ENCODE results near the gene MPG. TPM values are rescaled to one million over a fixed set of nuclear protein-coding genes. Genes with fewer than 3 reads are reported as not detected.

The MPG gene
- total and polyA plus RNA-seq, 10 of the 15 experiments (the other 5 are each of a cell fraction or from before 2014, with no cell fraction given): 0.32 to 193 (median 55.7) TPM

DNA sequence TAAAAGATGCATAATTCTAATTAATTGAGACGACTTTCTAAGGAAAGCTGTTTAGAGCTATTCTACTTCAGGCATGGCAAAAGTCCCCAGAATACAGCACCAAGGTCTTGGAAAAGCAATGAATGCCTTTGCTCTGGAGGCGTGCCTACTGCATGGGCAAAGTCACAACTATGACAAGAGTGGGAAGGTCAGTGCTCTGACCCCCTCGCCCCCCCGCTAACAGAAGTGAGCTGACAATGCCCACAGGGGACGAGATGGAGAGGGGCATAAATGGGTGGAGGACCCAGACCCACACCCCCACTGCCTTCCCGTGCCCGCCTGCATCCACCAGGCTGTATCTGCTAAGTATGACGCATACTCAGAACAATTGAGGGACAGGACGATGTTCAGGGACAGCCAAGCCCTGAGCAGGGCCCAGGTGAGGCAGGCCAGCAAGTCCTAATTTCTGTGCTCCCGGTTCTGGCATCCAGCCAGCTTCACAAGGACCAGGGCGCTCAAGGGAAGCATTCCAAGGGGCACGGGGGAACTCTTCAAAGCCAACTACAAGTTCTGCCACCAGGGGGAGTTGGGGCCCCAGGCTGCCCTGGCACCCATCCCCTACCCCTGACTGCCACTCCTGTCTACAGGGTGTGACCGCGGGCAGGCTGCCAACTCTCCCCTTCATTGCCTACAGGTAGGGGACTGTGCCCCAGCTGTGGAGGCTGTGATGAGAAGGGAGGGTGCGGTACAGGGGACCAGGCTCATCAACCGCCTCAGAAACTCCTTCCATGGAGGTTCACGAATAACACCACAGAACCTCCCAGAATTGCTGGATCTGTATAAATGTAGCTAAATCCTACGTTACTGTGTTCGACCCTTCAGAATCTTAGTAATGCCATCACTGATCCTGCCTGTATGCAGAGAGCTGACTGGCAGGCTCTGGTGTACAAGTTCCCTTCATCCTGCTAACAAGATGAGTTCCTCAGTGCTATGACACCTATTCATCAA lies 39.6 kb downstream of the MPG start (continued):
- TF ChIP-seq, protein P1, sequence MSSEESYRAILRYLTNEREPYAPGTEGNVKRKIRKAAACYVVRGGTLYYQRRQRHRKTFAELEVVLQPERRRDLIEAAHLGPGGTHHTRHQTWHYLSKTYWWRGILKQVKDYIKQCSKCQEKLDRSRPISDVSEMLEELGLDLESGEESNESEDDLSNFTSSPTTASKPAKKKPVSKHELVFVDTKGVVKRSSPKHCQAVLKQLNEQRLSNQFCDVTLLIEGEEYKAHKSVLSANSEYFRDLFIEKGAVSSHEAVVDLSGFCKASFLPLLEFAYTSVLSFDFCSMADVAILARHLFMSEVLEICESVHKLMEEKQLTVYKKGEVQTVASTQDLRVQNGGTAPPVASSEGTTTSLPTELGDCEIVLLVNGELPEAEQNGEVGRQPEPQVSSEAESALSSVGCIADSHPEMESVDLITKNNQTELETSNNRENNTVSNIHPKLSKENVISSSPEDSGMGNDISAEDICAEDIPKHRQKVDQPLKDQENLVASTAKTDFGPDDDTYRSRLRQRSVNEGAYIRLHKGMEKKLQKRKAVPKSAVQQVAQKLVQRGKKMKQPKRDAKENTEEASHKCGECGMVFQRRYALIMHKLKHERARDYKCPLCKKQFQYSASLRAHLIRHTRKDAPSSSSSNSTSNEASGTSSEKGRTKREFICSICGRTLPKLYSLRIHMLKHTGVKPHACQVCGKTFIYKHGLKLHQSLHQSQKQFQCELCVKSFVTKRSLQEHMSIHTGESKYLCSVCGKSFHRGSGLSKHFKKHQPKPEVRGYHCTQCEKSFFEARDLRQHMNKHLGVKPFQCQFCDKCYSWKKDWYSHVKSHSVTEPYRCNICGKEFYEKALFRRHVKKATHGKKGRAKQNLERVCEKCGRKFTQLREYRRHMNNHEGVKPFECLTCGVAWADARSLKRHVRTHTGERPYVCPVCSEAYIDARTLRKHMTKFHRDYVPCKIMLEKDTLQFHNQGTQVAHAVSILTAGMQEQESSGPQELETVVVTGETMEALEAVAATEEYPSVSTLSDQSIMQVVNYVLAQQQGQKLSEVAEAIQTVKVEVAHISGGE (CRISPR knock-in tag; IDR thresholded peaks at IDR 0.05): no peak
- no peak for TF ChIP-seq ZNF24 (IDR thresholded peaks at IDR 0.05)

DNA sequence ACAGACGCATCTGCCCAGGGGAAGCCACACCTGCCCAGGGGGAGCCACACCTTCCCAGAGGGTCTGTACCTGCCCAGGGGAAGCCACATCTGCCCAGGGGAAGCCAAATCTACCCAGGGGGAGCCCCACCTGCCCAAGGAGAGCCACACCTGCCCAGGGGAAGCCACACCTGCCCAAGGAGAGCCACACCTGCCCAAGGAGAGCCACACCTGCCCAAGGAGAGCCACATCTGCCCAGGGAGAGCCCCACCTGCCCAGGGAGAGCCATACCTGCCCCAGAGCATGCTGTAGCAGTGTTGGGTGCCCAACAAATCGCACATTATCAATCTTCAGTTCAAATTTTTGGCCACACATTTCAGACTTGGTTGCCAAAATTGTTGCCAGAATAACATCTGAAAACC lies 40.8 kb downstream of the MPG start:
- no peak for ATAC-seq
- Histone ChIP-seq H3K9me3 (replicated peaks; ENCODE audit: control insufficient read depth, insufficient read depth, low read length) (no peaks in the 10 kb centered on the region), H3K27ac (ENCODE audit: control insufficient read depth, insufficient read depth) (no peak overlapping the region), H3K4me3 (no peak overlapping the region), H3K36me3 (ENCODE audit: control insufficient read depth in 2 of 2, insufficient read depth in 2 of 2, low read length in 1 of 2) (peaks cover 6 to 8% of the 10 kb centered on the region in 2 experiments; a peak in 3 of 4 replicates), H2AFZ (ENCODE audit: control insufficient read depth, low read depth, low read length) (no peak overlapping the region), H3K79me2 (ENCODE audit: control insufficient read depth, insufficient read depth, low read length) (no peaks in the 10 kb centered on the region), H3K4me1 (ENCODE audit: control insufficient read depth, insufficient read depth, low read length) (no peaks in the 10 kb centered on the region), H3K4me2 (ENCODE audit: control insufficient read depth, insufficient read depth) (no peak overlapping the region), H3K9ac (ENCODE audit: control insufficient read depth, insufficient read depth, low read length) (no peak overlapping the region), H3K27me3 (replicated peaks in 1 of 2; ENCODE audit: control insufficient read depth in 2 of 2, insufficient read depth in 2 of 2, low read length in 1 of 2) (no peaks in the 10 kb centered on the region), H4K20me1 (ENCODE audit: control insufficient read depth, insufficient read depth) (no peaks in the 10 kb centered on the region)
- ChIA-PET POLR2A (interaction anchor here (0.5 kb wide), 1 partner anchor 469 kb away, joined by 5 read pairs; no protein-coding TSS in a partner anchor), CTCF (interaction anchor here (0.9 to 4.9 kb wide), 7 partner anchors 12 to 252 kb away, joined by 3 to 37 read pairs (median 4); partner anchors contain the start of gene MRPL28), SMC1A (ENCODE audit: uncharacterized antibody, unreplicated experiment) (interaction anchor here (1.7 to 3.3 kb wide), 2 partner anchors 15 to 244 kb away, joined by 4 to 12 read pairs; no protein-coding TSS in a partner anchor), RAD21 (ENCODE audit: unreplicated experiment) (no interaction called here)
- in situ Hi-C loops (cut with MboI): no loop called here
- DNase-seq (ENCODE audit: low read depth, low spot score): no peak
- FAIRE-seq: no peak
- TF ChIP-seq NRF1 (conservative IDR thresholded peaks at IDR 0.05; ENCODE audit: low read depth, low read length) (no peak), STAT3 (IDR thresholded peaks at IDR 0.05; ENCODE audit: low read depth, low read length) (no peak), ZNF24 (IDR thresholded peaks at IDR 0.05) (no peak), GATAD2B (conservative IDR thresholded peaks at IDR 0.05; ENCODE audit: low read depth) (no peak)
- no TSS peak for BruUV-seq (replicated peaks)
- intact Hi-C loops (cut with micrococcal nuclease; ENCODE audit: unreplicated experiment): no loop called here
- WGBS (ENCODE audit: insufficient coverage, insufficient replicate concordance, low lambda C conversion rate, missing lambda C conversion rate): 91% methylated on average over 2 of the region's 2 CpGs

Data from GM12878 (cell line).